Left renal pelvis (tissue), 4 donors: ENCODE data around the gene DNAJC5. TPM values are rescaled to one million over a fixed set of nuclear protein-coding genes. Genes with fewer than 3 reads are reported as not detected.

ENCODE experiments used
- DNase-seq, 4 donors: peaks; one replicate each; pipeline ENCODE4 v3.0.0-alpha.2; 2013; ENCODE audit warnings: low read depth in 4 of 4, low spot score in 3 of 4
- polyA plus RNA-seq, 4 donors: library from polyadenylated mRNA; unstranded; fragments of 120-200 nt; gene quantifications; one replicate each; pipeline ENCODE4 v1.2.1, GENCODE V29; 2013; ENCODE audit not compliant: insufficient read length in 4 of 4

Gene DNAJC5
- polyA plus RNA-seq, 4 donors = 23.1 to 32.3 (median 29.0) TPM

- no peak for DNase-seq
Observed at GRCh38 chr20:63935447-63935846, 40.5 kb downstream of the DNAJC5 start.

GRCh38 chr20:63937596-63937995 lies 42.7 kb downstream of the DNAJC5 start:
- DNase-seq = no peak

DNA sequence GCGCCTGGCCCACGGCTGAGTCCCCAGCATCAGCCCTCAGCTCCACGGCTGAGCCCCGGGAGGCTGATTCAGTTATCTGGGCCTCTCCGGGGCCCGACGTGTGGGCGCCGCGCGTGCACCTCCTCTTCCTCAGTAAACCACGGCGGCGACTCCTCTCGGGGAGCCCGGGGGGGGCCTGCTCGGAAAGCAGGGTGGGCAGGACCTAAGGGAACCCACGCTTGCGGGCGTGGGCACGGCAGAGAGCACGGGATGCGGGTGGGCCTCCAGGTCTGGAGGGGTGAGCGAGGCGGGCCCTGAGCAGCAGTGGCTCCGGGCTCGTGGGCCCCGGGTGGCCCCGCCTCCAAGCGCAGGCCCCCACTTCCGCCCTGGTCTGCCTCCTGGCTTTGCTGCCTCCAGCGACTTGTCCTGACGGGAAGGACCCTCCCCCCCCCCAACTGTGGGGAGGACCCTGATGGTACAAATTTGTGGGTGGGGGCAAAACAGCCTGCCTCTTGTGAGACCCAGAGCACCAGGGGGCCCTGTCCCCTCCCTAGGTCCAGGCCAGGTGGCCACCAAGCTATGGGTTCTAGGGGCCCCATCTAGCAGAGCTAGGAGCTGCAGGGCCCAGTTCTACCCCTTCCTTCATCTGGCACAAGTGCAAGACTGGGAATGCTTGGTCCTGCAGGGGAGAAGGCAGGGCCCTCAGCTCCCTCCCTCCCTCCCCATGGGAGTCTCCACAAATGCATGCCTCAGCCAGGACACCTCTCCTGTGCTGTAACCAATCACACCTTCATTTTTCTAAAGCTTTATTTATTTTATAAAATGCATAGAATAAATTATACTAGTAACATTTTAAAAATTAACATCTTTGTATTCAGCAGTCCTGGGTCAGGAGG lies 44.4 kb downstream of the DNAJC5 start:
- DNase-seq = no peak

DNA sequence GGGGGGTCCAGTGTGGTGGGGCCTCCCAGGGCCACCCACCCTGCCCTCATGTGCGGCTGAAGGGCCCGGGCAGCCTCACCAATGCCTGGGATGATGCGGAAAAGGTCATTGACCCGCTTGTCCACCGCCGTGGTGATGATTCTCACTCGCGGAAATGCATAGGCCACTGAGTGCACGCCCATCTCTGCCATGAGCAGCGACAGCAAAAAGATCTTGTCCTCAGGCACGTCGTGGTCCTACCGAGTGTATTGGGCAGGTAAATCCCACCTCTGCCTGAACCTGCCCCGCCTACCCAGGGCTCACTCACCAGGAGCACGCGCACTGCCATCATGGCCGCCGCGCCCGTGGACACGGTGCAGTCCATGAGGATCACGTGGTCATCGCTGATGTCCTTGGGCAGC lies 45.1 kb downstream of the DNAJC5 start:
- DNase-seq = no peak

DNA sequence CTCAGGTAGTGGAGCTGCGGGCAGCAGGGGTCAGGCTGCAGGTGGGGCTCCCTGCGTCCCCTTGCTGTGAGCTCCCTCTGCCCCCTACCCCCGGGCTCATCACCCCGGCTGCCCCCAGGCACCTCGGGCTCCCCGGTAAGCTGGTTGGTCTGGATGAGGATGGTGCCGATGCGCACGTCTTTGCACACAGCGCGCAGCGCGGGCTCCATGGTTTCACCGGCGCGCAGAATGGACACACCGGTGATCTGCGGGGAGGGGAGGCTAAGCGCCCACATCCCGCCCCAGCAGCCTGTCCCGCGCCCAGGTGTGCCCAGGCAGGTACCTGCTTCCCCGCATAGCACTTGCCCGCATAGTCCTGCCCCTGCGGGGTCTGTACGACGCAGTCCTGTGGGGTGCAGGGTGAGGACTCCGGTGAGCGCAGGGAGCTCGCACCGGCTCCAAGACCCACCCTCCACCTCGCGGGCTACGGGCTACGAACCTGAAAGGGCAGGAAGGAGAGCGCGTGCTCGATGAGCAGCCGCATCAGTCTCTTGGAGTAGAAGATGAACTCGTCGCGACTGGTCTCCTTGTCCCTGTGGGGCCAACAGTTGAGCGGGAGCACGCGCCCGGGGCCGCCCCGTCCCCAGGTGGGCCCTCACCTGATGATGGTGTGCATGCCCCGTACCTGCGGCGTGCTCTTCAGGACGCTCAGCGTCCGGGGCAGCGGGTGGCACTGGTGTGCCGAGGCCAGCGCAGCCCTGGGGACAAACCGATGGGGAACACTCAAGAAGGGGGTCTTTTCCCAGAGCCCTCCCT lies 45.7 kb downstream of the DNAJC5 start:
- DNase-seq = no peak

GRCh38 chr20:63941282-63942081 lies 46.6 kb downstream of the DNAJC5 start:
- DNase-seq = no peak

- DNase-seq = no peak
Observed at GRCh38 chr20:63942250-63942951, 47.5 kb downstream of the DNAJC5 start.

GRCh38 chr20:63942969-63943807 lies 48.3 kb downstream of the DNAJC5 start:
- DNase-seq = no peak

DNA sequence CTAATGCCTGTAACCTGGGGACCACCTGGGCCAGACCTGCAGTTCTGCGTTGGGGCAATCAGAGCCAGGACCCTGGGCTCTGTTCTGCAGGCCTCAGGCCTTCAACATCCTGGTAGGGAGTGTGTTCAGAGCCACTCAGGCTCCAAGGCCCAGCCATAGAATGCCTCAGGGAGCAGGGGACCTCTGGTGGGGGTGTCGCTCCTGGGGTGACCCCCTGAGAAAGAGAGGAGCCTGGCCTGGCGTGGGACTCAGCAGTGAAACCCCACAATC lies 48.8 kb downstream of the DNAJC5 start:
- no peak for DNase-seq

DNA sequence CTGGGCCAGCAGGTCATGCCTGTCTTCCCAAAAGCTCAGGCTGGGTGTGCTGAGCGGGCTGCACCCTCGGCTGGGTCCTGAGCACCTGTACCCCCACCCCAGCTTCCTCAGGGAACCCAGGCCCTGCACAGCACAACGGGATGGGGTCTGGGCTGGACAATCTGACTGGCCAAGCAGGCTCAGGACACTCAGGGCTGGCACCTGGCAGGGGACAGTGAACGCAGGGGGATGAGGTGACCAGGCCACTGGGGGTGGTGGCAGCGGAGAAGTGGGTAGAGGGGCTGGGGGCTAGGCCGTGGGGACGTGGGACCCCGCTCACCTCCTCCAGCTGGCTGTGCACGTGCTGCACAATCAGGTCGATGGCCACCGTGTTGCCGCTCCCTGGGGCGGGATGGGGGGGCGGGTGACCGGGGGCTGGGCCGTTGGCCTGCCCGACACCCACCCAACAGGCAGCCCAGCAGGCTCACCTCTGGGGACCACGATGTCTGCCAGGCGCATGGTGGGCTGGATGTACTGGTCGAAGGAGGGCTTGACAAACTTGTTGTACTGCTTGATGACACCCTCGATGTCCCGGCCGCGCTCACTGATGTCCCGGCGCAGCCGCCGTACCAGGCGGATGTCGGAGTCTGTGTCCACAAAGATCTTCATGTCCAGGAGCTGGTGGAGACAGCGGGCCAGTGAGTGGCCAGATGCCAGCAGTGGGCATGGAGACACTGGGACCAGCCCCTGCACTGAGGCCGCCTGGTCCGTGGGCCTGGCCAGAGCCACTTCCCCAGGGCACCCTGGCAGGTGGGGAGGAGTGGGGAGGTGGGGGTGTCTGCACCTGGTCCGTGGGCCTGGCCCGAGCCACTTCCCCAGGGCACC lies 49.4 kb downstream of the DNAJC5 start:
- no peak for DNase-seq

DNA sequence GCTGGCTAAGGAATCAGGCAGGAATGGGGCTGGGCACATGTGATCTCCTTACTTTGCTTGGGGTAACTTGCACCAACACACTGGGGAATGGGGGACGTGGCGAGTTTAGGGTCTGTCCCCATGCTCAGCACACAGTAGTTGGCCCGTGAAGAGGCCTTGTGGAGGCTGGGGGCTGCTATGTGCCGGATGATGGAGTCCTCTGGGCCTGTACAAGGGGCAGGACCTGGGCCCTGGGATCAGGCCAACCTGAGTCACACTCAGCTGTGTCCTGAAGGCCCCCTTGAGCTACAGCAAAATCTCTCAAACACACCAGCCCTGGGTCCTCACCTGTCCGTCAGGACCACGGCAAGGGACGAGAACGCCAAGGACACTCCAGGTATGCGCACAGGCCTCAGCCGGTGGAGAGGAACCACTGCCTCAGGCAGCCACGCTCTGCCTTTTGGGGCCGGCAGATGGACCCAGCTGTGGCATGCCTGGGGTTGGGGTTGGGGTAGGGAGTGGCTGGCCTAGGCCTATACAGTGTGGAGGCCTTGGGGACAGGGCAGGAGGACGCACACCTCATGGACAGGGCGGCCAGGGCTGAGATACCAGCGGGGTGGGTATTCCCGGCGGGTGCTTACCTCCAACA lies 50.2 kb downstream of the DNAJC5 start:
- DNase-seq = no peak

DNA sequence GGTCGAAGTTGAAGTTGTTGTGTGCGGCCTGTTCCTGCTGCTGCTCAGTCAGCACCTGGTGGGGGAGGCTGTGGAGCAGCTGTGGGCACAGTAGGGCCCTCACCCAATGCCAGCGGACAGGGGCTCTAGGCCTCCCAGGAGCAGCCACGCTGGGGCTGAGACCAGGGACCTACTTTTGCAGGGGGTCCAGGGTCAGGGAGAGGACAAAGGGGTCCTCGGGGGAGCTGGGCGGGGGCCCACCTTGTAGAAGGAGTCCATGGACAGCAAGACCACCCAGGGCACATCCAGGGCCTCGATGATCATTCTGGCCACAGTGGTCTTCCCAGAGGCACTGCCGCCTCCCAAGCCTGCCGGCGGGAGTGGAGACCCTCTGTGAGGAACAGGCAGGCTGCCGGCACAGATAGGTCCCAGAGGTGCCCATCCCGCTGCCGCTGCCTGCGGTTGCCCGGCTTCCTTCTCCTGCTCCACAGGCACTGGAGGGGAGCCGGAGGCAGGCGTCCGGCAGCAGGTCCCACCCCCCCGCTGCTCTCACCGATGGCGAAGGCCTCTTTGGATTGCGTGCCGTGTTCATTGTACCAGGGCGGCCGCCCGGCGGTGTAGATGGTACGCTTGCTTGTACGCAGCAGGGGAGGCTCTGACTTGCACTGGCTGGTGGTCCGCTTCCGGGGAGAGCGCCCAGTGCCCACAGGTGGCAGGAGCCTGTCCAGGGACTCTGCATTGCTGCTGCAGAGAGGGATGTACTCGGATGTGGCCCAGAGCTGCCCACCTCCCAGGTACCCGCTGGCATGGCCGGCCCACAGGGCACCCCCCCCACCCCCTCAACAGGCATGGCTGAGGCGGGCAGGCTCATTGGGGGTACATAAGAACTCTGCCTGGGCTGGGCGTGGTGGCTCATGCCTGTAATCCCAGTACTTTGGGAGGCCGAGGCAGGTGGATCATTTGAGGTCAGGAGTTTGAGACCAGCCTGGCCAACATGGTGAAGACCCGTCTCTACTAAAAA lies 51.3 kb downstream of the DNAJC5 start:
- DNase-seq = no peak

DNA sequence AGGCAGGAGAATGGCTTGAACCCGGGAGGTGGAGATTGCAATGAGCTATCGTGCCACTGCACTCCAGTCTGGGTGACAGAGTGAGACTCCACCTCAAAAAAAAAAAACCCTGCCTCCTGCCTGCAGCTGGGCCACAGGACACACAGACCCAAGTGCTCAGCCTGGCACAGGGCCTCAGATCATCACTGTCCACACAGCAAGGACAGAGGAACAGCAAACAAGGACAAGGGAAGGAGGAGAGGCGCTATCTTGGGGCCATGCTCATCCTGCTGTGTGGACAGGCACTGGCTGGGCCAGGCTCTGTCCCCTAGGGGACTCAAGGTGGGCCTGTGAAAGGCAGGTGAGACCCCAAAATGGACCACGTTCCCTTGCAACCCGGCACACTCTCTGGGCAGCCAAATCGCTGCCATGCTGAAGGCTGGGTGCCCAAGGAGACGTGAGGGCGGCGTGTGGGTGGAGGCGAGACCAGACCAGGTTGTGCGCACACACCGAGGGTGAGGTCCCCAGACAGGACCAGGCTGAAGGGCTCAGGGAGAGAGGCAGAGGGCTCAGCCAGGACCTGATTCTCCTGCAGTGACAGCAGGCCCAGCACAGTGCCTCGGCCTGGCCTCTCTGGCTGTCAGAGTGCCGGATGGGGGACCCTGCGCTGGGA lies 52.2 kb downstream of the DNAJC5 start:
- no peak for DNase-seq

GRCh38 chr20:63947638-63948456 lies 52.9 kb downstream of the DNAJC5 start:
- no peak for DNase-seq

GRCh38 chr20:63950701-63951397 lies 55.9 kb downstream of the DNAJC5 start:
- DNase-seq = no peak
